Activated CD8-positive, alpha-beta memory T cell treated with anti-CD3 and anti-CD28 coated beads, Interleukin-2, amount 50 U/mL, for 48 hours (primary cell): ENCODE results near the gene PANK2.
"Not testable (repeated sequence)": the region's sequence is repeated elsewhere in the genome, so short reads cannot be mapped to it uniquely, and the experiment has no call there.

Source experiments
- DNase-seq: peaks from one replicate; pipeline ENCODE4 v3.0.0-alpha.2; 2020

The PANK2 gene

DNA sequence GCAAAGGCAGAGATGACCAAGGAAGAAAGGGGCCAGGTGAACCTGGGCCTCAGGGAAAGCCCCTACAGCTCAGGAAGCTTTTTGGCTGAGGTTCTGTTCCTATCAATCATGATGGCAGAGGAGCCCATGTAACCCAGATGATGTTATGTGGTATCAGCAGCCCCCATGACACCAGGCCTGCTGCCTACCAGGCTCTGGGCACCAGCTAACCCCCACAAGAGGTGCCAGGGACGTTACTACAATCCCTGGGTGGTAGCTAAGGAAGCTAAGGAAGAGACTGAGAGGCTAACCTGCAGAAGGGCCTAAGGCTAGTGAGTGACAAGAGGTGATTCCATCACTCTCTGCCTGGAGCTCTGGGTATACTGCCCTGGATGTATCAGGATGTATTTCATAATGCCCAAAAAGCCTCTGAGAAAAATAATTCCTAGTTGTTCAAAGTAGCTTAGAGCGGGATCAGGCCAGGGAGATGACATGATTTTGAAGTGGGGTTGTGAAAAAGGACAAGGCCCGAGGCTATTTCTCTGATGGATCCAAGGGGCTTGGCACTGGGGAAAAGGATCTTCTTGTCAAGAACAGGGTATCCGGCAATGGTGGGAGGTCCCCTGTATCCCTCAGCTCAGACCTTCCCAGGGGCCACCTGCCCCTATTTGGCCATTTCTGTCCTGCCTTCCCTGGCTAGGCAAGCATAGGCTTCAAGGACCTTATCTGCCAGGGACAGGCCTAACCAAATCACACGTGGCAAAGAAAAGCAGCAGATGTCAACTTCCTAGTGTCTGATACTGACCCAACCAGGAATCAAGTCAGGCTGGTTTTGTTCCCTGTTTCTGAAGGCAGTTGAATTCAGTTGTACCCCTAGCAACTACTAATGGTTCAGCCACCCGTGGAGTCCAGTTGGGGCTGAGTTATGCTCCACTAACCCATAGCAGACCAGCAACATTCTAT lies 41.3 kb downstream of the PANK2 start:
- DNase-seq: no peak

DNA sequence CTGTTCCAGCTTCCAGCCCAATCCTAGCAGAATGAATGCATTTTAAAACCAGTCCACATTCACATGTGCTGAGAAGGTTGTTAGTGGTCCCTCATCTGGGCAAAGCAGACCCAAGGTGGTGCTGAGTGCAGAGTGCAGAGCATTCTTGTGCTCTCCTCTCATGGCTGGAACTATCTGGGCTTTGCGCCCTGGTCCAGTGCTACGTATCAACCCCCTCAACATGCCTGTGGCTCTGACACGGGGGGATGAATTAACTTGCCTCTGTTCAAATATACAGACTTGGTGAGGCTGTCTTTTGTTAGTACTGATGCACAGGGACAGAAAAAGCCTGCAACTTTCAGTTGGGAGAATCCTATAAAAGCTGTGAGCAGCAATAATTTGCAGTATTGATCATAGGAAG lies 42.5 kb downstream of the PANK2 start:
- no peak for DNase-seq

DNA sequence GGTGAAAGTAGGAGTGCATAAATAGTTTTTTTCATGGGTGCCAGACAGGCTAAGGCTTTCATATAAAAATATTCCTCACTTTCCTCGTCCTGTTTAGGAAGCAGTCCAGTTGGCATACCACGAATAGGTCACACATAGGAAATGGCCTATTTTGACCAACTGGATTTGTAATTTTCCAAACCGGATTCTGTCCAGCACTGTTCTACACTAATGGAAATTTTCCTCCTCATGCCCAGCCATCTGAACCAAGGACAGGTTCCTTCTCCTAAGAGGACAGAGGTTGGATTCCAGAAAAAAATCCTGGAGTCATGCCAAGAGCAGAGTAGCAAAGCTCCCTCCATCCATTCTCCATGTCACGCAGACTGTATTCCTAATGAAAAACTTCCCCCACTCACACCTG lies 43.1 kb downstream of the PANK2 start:
- no peak for DNase-seq

DNA sequence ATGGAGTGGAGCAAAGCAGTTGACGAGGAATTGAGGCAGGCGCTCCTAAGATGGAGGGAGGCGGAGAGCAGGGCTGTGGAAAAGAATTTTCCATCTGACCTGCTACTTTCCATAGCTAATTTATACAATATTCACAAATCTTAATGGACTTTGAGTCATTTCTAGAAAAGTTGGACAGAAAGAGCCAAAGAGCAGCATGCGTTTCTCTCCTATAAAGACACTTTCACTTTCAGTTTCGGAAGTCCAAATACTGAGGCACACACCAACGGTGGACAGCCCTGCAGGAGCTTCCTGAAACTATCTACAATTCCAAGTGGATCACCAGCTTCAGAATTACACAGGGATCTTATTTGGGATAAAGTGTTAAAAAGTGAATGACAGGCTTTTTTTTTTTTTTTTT lies 43.5 kb downstream of the PANK2 start:
- DNase-seq: no peak

DNA sequence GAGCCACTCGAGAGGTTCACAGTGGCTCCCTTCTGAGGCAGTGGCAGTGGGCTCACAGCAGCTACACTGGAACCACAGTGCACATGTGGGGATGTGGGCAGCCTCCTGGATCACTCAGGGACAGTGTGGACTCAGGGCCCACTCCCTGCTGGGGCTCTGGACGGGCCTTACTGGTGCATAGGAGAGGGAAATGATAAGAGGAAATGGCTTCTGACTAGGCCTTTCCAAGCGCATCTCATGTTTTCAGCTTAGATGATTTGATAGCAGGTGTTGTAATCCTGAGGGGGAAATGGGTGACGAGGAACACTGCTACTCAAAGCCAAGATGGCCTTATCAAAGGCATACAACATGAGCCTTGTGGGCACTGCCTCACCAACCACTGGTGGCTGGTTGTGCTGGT lies 44.0 kb downstream of the PANK2 start:
- DNase-seq: no peak

DNA sequence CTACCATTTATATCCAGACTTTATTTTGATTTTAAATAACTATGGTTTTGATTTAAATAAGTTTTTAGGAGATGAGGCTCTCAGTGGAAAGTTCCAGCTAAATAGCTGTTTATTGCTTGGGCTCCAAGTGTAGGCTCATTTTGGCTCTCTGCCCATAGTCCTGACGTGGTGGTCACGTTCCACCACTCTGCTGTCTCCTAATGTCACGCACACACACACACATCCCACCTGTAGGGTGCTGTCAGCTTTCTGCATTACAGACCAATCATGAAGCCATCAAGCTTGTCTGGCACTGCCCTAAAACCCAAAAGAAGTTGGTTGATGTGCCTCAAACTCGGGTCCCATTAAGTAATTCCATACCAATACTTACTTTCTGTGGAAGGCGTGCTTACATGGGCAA lies 45.4 kb downstream of the PANK2 start:
- no peak for DNase-seq

DNA sequence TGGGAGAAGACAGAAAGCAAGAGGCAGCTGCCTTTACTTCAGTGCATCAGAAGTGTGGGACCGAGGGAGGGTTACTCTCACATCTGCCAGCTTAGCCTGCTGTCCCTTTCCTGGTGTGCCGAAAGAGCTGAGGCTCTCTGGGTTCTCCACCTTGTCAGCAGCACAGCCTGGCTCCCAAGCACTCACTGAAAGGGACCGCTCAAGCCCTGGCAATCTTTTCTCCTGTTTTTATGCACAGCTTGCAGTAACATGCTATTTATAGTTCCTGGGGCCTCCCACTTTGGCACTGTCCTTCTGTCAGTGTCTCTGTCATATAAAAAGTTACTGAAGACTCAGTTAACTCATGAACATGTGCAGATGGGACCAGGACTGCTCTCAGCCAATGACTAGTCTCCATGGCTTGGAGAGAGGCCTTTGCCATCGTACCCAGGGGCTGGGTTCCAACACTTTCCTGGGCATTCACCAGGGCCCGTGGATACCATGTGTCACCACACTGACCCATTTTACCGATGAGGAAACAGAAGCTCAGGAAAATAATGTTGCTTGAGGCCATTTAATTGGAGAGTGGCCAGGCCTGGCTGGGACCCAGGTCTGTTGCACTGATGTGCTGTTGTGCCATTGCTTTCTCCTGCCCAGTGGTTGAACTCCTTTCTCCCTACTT lies 46.2 kb downstream of the PANK2 start:
- no peak for DNase-seq

DNA sequence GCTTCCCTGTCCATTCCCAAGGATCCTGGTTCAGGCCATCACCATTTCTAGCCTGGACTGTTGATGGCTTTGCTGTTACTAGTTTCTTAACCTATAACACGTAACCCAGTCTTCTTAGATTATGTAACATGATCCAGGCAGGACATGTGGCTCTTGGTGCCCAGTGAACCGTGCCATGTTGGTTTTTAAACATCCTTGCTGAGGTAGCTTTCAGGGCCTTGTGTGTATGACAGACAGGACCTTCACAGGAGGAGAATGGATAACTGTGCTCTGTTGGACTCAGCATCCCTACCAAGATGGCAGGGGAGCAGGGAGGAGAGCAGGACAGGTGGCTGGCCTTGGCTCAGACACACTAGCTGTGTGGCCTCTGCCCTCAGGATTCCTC lies 46.8 kb downstream of the PANK2 start:
- no peak for DNase-seq

DNA sequence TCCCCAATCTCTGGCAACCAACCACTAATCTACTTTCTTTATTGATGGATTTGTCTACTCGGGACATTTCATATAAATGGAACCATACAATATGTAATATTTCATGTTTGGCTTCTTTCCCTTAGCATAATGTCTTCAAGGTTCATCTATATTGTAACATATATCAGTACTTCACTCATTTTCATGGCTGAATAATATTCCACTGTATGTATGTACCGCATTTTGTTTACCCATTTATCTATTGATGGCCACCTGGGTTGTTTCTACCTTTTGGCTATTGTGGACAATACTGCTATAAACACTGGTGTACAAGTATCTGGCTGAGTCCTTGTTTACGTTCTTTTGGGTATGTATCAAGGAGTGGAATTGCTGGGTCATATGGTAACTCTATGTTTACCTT lies 48.4 kb downstream of the PANK2 start:
- DNase-seq: no peak

DNA sequence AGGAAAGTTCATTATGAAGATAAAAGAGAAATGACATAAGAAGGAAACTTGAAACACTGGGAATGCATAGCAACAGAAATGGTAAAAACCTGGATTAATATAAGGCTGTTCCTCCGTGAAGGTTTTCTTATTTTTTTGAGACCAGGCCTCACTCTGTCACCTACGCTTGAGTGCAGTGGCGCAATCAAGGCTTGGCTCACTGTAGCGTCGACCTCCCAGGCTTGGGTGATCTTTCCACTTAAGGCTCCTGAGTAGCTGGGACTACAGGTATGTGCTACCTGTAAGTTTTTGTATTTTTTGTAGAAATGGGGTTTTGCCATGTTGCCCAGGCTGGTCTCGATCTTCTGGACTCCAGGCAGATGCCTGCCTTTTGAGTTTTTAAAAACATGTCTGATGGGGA lies 51.7 kb downstream of the PANK2 start:
- DNase-seq: no peak

DNA sequence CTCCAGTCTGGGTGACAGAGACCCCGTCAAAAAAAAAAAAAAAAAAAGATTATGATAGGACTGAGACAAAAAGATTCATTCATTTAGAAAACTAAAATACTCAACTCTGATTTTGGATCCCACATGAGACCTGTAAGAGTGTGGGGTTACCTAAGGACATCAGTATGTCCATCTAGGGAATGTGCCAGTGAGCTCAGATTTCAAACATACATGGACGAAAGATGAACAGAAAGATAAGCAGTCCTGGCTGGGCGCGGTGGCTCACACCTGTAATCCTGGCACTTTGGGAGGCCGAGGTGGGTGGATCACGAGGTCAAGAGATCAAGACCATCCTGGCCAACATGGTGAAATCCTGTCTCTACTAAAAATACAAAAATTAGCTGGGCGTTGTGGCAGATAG lies 57.5 kb downstream of the PANK2 start:
- not testable (repeated sequence) for DNase-seq

DNA sequence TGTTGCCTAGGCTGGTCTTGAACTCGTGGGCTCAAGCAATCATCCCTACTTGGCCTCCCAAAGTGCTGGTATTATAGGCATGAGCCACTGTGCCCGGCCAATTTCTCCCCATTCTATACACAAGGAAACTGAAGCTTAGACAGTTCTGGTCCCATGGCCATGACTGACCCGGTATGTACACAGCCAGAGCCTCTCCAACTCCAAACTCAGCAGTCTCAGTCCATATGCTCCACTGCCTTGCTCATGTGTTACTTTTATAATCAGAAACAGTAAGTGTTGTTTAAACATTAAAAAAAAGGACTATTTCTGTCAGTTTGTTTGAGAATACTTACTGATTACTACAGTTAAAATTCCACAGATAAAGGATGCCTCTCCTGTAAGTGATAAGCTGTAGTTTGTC lies 75.5 kb downstream of the PANK2 start:
- no peak for DNase-seq

DNA sequence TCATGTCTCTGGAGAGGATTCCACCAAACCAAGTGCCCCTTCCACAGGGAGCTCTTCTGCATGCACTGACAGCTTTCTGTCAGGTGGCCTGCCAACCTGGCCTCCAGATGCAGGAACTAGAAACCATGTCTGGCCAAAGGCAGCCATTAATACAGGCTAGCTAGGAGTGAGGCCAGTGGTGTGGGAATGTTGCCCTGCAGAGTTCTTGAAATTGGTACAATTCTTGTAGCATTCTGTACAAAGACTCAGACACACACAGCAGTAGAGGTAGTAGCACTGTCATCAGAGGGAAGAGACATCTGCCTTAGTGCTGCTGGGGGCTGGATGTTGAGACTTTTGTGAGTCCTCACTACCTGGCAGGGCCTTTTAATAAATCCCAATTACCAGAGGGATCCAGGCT lies 77.4 kb downstream of the PANK2 start:
- DNase-seq: no peak

DNA sequence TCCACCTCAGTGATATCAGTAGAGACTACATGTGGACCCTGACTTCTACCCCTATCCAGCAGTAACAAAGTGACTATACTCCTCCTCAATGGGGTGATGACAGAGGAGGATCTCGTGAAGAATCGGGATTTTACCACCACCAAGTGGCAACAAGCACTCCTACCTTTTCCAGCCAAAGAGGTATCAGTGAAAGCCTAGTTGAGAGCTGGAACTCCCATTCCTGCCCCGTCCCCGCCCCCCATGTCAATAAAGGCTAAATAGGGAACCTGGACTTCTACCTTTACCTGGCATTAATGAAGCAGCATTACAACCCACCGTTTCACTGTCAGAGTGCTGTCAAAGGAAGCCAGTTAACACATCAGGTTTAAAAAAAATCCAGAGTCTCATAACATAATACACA lies 80.8 kb downstream of the PANK2 start:
- no peak for DNase-seq

DNA sequence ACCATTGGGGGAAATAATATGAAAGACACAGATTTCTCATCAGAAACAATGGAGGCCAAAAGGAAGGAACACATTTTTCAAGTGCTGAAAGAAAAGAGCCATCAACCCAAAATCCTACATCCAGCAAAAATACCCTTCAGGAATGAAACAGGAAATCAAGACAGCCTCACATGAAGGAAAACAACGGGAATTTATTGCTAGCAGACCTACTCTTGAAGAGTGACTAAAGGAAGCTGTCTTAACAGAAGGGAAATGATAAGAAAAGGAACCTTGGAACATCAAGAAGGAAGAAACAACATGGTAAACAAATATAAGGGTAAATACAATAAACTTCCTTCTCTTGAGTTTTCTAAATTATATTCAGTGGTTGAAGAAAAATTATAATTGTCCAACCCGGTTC lies 82.0 kb downstream of the PANK2 start:
- no peak for DNase-seq

DNA sequence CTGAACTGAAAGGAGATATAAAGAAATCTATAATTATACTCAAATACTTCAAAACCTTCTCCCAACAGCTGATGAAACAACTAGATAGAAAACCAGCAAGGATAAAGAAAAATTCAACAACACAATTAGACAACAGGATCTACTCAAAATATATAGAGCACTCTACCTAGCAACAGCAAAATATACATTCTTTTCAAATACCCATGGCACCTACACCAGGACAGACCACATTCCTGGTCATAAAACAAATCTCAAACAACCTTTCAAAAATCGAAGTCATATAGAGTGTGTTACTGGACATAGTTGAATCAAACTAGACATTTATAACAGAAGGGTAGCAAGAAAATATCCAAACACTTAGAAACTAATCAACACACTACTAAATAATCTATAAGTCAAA lies 83.0 kb downstream of the PANK2 start:
- DNase-seq: no peak

DNA sequence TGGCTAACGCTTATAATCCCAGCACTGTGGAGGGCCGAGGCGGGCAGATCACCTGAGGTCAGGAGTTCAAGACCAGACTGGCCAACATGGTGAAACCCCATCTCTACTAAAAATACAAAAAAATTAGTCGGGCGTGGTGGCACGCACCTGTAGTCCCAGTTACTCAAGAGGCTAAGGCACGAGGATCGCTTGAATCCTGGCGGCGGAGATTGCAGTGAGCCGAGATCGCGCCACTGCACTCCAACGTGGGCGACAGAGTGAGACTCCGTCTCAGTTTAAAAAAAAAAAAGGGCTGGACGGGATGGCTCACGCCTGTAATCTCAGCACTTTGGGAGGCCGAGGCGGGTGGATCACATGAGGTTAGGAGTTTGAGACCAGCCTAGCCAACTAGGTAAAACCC lies 83.4 kb downstream of the PANK2 start:
- not testable (repeated sequence) for DNase-seq

DNA sequence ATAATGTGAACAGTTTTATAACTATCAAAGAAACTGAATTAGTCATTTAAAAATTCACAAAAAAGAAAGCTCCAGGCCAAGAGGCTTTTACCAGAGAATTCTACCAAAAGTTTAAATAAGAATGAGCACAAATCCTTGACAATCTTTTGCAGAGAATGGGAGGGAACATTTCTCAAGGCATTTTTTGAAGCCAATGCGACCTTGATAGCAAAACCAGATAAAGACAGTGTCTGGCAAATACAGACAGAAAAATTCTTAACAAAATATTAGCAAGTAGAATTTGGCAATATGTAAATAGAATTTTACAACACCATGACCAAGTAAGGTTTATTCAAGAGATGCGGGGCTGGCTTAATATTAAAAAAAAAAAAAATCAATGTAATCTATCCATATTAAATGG lies 84.5 kb downstream of the PANK2 start:
- no peak for DNase-seq

DNA sequence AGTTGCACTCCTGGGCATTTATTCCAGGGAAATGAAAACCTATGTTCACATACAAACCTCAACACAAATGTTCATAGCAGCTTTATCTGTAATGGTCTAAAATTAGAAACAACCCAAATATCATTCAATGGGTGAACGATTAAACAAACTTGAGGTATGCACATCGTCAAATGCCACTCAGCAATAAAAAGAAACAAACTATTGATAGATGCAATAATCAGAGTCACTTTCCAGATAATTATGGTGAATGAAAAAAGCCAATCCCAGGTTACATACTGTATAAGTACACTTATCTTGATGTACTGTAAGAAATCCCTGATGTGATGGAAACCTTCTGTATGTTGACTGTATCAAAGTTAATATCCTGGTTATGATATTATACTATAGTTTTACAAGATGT lies 87.3 kb downstream of the PANK2 start:
- no peak for DNase-seq
